GM12864 (cell line): Measurements from ENCODE around the gene SNN.

Source experiments
- DNase-seq: peaks from one replicate; pipeline ENCODE4 v3.0.0-alpha.2; 2011; ENCODE audit warnings: low read depth
- H3K4me3 ChIP-seq: 2 replicates; pipeline ENCODE4 v1.5.1; 2011; ENCODE audit warnings: mild to moderate bottlenecking, low read depth, low read length, control low read depth
- TF ChIP-seq, protein P1 (sequence below): IDR thresholded peaks from 2 replicates; pipeline ENCODE4 v1.5.1; 2011; ENCODE audit warnings: low read depth, mild to moderate bottlenecking, moderate library complexity, low read length, control low read depth, inconsistent platforms; ENCODE audit errors: missing control alignments

The SNN gene

GRCh38 chr16:11651796-11652195 is 16.5 kb upstream of the SNN start:
- DNase-seq: no peak
- TF ChIP-seq, protein P1, sequence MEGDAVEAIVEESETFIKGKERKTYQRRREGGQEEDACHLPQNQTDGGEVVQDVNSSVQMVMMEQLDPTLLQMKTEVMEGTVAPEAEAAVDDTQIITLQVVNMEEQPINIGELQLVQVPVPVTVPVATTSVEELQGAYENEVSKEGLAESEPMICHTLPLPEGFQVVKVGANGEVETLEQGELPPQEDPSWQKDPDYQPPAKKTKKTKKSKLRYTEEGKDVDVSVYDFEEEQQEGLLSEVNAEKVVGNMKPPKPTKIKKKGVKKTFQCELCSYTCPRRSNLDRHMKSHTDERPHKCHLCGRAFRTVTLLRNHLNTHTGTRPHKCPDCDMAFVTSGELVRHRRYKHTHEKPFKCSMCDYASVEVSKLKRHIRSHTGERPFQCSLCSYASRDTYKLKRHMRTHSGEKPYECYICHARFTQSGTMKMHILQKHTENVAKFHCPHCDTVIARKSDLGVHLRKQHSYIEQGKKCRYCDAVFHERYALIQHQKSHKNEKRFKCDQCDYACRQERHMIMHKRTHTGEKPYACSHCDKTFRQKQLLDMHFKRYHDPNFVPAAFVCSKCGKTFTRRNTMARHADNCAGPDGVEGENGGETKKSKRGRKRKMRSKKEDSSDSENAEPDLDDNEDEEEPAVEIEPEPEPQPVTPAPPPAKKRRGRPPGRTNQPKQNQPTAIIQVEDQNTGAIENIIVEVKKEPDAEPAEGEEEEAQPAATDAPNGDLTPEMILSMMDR: no peak
- no peak overlapping the region for H3K4me3 ChIP-seq

DNA sequence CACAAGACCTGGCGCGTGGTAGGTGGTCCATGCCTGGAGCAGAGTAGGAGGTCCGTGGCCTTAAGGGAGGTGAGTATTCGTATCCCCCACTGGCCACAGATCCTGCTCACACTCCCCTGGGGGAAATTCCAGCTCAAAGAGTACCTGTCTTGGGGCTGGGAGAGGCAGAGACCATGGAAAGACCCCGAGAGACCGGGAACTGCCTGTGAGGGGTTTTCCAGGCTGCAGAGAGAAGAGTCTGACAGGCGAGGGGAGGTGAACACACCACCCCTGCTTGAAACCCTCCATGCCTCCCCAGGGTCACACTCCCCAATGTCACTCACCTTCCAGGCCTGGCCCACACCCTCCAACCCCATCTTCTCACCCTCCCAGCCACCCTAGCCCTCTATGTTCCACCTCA is 12.6 kb upstream of the SNN start:
- H3K4me3 ChIP-seq: no peak overlapping the region
- TF ChIP-seq, protein P1: no peak
- DNase-seq: no peak

GRCh38 chr16:11657556-11657955 is 10.7 kb upstream of the SNN start:
- H3K4me3 ChIP-seq: no peak overlapping the region
- TF ChIP-seq, protein P1: no peak
- no peak for DNase-seq

GRCh38 chr16:11658896-11659708 is 9.2 kb upstream of the SNN start:
- DNase-seq: no peak
- TF ChIP-seq, protein P1: no peak

GRCh38 chr16:11660565-11660964 is 7.7 kb upstream of the SNN start:
- no peak overlapping the region for H3K4me3 ChIP-seq
- TF ChIP-seq, protein P1: no peak
- no peak for DNase-seq

More at GRCh38 chr16:11658896-11659708, 9.2 kb upstream of the SNN start:
- no peak overlapping the region for H3K4me3 ChIP-seq

DNA sequence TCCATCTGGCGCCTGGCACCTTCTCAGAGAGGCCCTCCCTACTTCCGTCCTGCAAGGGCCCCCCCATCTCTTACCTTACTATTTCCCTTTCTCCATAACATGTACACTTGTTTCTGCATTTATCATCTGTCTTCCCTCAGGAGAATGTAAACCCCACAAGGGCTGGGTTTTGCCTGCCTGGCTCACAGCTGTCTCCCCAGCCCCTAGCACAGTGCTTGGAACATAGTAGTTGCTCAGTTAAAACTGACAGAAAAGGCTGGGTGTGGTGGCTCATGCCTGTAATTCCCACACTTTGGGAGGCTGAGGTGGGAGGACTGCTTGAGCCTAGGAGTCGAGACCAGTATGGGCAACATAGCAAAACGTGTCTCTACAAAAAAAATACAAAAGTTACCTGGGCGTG is 5.7 kb upstream of the SNN start:
- TF ChIP-seq, protein P1: no peak
- no peak overlapping the region for H3K4me3 ChIP-seq
- DNase-seq: no peak

DNA sequence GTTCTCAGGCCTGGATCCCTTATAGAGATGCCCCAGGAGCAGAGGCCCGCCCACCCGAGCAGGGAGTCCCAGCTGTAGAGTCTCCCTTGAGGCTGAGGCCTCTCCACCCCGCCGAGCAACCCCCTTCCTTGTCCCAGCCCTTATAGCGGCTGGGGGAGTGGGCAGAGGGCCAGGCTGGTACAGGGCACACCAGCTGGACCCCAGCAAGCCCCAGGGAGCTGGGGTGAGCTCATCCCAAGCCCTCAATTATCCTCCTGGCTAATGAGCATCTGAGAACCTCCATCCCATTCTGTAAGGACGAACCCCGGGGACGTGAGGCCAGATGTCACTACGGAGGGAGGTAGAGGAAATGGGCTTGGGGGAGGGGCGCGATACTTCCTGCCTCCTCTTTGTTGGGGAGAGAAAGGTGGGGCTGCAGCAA is 3.2 kb upstream of the SNN start:
- H3K4me3 ChIP-seq: no peak overlapping the region
- TF ChIP-seq, protein P1: no peak
- no peak for DNase-seq
